Activated T-helper 1 cell treated with anti-CD3 and anti-CD28 coated beads, Interleukin-12 subunit alpha, Interleukin-12 subunit beta, Interleukin-2, Interleukin-4 antibody, amounts not matched to agents 30 ng/mL and 10 ng/mL and 1 ng/mL, durations not matched to agents 14 hours and 24 hours and 36 hours (primary cell): Measurements from ENCODE around the gene EPHB4. TPM values are rescaled to one million over a fixed set of nuclear protein-coding genes. Genes with fewer than 3 reads are reported as not detected.

Experiments used
- DNase-seq: peaks from one replicate; pipeline ENCODE4 v3.0.0; 2021; ENCODE audit warnings: low spot score
- H3K27ac Mint-ChIP-seq: one replicate; pipeline ENCODE4 v1.8.0; 2021; ENCODE audit warnings: mild to moderate bottlenecking, mixed read lengths
- H3K27me3 Mint-ChIP-seq: one replicate; pipeline ENCODE4 v1.8.0; 2022; ENCODE audit warnings: mild to moderate bottlenecking, moderate library complexity, mixed read lengths; ENCODE audit not compliant: insufficient read depth
- H3K36me3 Mint-ChIP-seq: one replicate; pipeline ENCODE4 v1.8.0; 2021; ENCODE audit warnings: low read depth, mixed read lengths
- H3K4me1 Mint-ChIP-seq: one replicate; pipeline ENCODE4 v1.8.0; 2021; ENCODE audit warnings: low read depth, mixed read lengths
- H3K4me3 Mint-ChIP-seq: one replicate; pipeline ENCODE4 v1.8.0; 2021; ENCODE audit warnings: mild to moderate bottlenecking, moderate library complexity, mixed read lengths
- H3K9me3 Mint-ChIP-seq: one replicate; pipeline ENCODE4 v1.8.0; 2021; ENCODE audit warnings: mixed read lengths
- intact Hi-C: fragments of 100-400 bp; cut with micrococcal nuclease; formaldehyde crosslinking; loops from one replicate; pipeline ENCODE4 v1.15.1; 2024
- total RNA-seq: library from RNA; stranded (reverse); gene quantifications from 2 replicates; pipeline ENCODE4 v1.2.3, GENCODE V29; 2022

EPHB4 gene
- total RNA-seq, 1 donor from 2014 or later = 2.4 TPM

- no peak overlapping the region for H3K27ac Mint-ChIP-seq
These were observed 13.3 kb upstream of the EPHB4 start for GRCh38 chr7:100840470-100841100.

GRCh38 chr7:100839361-100839760, 12.0 kb upstream of the EPHB4 start:
- intact Hi-C loops = no loop called here
- no peaks in the 10 kb centered on the region for H3K4me1 Mint-ChIP-seq
- DNase-seq = no peak
- H3K4me3 Mint-ChIP-seq = no peak overlapping the region
- H3K9me3 Mint-ChIP-seq = no peaks in the 10 kb centered on the region
- H3K27ac Mint-ChIP-seq = no peak overlapping the region
- peaks cover 2% of the 10 kb centered on the region for H3K36me3 Mint-ChIP-seq
- peaks cover 3% of the 10 kb centered on the region for H3K27me3 Mint-ChIP-seq

More at GRCh38 chr7:100840470-100841100, 13.3 kb upstream of the EPHB4 start:
- no peak for DNase-seq
- H3K4me3 Mint-ChIP-seq = no peak overlapping the region
- intact Hi-C loops = no loop called here
- peaks cover under 1% of the 10 kb centered on the region for H3K36me3 Mint-ChIP-seq
- no peaks in the 10 kb centered on the region for H3K9me3 Mint-ChIP-seq
- no peaks in the 10 kb centered on the region for H3K4me1 Mint-ChIP-seq
- H3K27me3 Mint-ChIP-seq = peaks cover 3% of the 10 kb centered on the region

GRCh38 chr7:100837099-100837836, 9.9 kb upstream of the EPHB4 start:
- H3K27me3 Mint-ChIP-seq = peaks cover 3% of the 10 kb centered on the region
- peak overlapping the region; percentile 44 for H3K27ac Mint-ChIP-seq
- peak; percentile 54 for DNase-seq
- peaks cover 2% of the 10 kb centered on the region for H3K36me3 Mint-ChIP-seq
- H3K4me3 Mint-ChIP-seq = peak overlapping the region; percentile 79
- H3K4me1 Mint-ChIP-seq = no peaks in the 10 kb centered on the region
- intact Hi-C loops = loop anchor here (2.0 kb wide), 1 partner anchor 16 kb away; the partner anchor contains the start of gene SLC12A9
- H3K9me3 Mint-ChIP-seq = no peaks in the 10 kb centered on the region

GRCh38 chr7:100836812-100837098, 9.4 kb upstream of the EPHB4 start:
- H3K9me3 Mint-ChIP-seq = no peaks in the 10 kb centered on the region
- no peaks in the 10 kb centered on the region for H3K4me1 Mint-ChIP-seq
- H3K27me3 Mint-ChIP-seq = peaks cover 3% of the 10 kb centered on the region
- intact Hi-C loops = loop anchor here (2.0 kb wide), 1 partner anchor 16 kb away; the partner anchor contains the start of gene SLC12A9
- DNase-seq = no peak
- H3K27ac Mint-ChIP-seq = no peak overlapping the region
- peaks cover 2% of the 10 kb centered on the region for H3K36me3 Mint-ChIP-seq
- peak overlapping the region; percentile 79 for H3K4me3 Mint-ChIP-seq

- Mint-ChIP-seq H3K9me3 (no peaks in the 10 kb centered on the region), H3K4me3 (peak overlapping the region; percentile 26), H3K36me3 (peaks cover 2% of the 10 kb centered on the region), H3K4me1 (no peaks in the 10 kb centered on the region), H3K27ac (no peak overlapping the region), H3K27me3 (peaks cover 3% of the 10 kb centered on the region)
- no peak for DNase-seq
- intact Hi-C loops = loop anchor here (2.0 kb wide), 1 partner anchor 17 kb away; the partner anchor contains the start of gene SLC12A9
These were observed 8.8 kb upstream of the EPHB4 start for GRCh38 chr7:100835903-100836811.

GRCh38 chr7:100832281-100832633, 4.9 kb upstream of the EPHB4 start:
- H3K27me3 Mint-ChIP-seq = peaks cover 25% of the 10 kb centered on the region
- peaks cover 5% of the 10 kb centered on the region for H3K4me1 Mint-ChIP-seq
- H3K4me3 Mint-ChIP-seq = no peak overlapping the region
- peaks cover 2% of the 10 kb centered on the region for H3K36me3 Mint-ChIP-seq
- intact Hi-C loops = no loop called here
- no peak for DNase-seq
- H3K27ac Mint-ChIP-seq = no peak overlapping the region
- H3K9me3 Mint-ChIP-seq = no peaks in the 10 kb centered on the region

- Mint-ChIP-seq H3K4me1 (peaks cover 15% of the 10 kb centered on the region), H3K36me3 (no peaks in the 10 kb centered on the region), H3K27me3 (peaks cover 38% of the 10 kb centered on the region), H3K27ac (no peak overlapping the region), H3K9me3 (no peaks in the 10 kb centered on the region), H3K4me3 (no peak overlapping the region)
- no peak for DNase-seq
- intact Hi-C loops = no loop called here
These were observed 3.1 kb upstream of the EPHB4 start for GRCh38 chr7:100830396-100830795.

- Mint-ChIP-seq H3K27me3 (peaks cover 43% of the 10 kb centered on the region), H3K9me3 (no peaks in the 10 kb centered on the region), H3K36me3 (no peaks in the 10 kb centered on the region), H3K27ac (no peak overlapping the region), H3K4me3 (no peak overlapping the region), H3K4me1 (peaks cover 15% of the 10 kb centered on the region)
- DNase-seq = no peak
- intact Hi-C loops = no loop called here
These were observed 1.9 kb upstream of the EPHB4 start for GRCh38 chr7:100829150-100829716.

- no peak for DNase-seq
- intact Hi-C loops = no loop called here
- Mint-ChIP-seq H3K36me3 (no peaks in the 10 kb centered on the region), H3K27ac (no peak overlapping the region), H3K9me3 (no peaks in the 10 kb centered on the region), H3K4me1 (peaks cover 15% of the 10 kb centered on the region), H3K27me3 (peaks cover 43% of the 10 kb centered on the region), H3K4me3 (peak overlapping the region; percentile 78)
These were observed 601 bp downstream of the EPHB4 start for GRCh38 chr7:100826514-100827329.

- peak overlapping the region; percentile 78 for H3K4me3 Mint-ChIP-seq
- DNase-seq = no peak
- peaks cover 15% of the 10 kb centered on the region for H3K4me1 Mint-ChIP-seq
- H3K9me3 Mint-ChIP-seq = no peaks in the 10 kb centered on the region
- intact Hi-C loops = no loop called here
- no peaks in the 10 kb centered on the region for H3K36me3 Mint-ChIP-seq
- peaks cover 41% of the 10 kb centered on the region for H3K27me3 Mint-ChIP-seq
- no peak overlapping the region for H3K27ac Mint-ChIP-seq
These were observed 1.4 kb downstream of the EPHB4 start for GRCh38 chr7:100825751-100826513.

- H3K36me3 Mint-ChIP-seq = no peaks in the 10 kb centered on the region
- H3K9me3 Mint-ChIP-seq = no peaks in the 10 kb centered on the region
- DNase-seq = no peak
- peaks cover 37% of the 10 kb centered on the region for H3K27me3 Mint-ChIP-seq
- H3K4me1 Mint-ChIP-seq = peaks cover 15% of the 10 kb centered on the region
- H3K4me3 Mint-ChIP-seq = no peak overlapping the region
- intact Hi-C loops = no loop called here
- no peak overlapping the region for H3K27ac Mint-ChIP-seq
These were observed 2.1 kb downstream of the EPHB4 start for GRCh38 chr7:100825215-100825671.
